ENCODE results near the gene KIFC1.
"Not testable (repeated sequence)": the region's sequence is repeated elsewhere in the genome, so short reads cannot be mapped to it uniquely, and the experiment has no call there.

KIFC1 gene, protein sequence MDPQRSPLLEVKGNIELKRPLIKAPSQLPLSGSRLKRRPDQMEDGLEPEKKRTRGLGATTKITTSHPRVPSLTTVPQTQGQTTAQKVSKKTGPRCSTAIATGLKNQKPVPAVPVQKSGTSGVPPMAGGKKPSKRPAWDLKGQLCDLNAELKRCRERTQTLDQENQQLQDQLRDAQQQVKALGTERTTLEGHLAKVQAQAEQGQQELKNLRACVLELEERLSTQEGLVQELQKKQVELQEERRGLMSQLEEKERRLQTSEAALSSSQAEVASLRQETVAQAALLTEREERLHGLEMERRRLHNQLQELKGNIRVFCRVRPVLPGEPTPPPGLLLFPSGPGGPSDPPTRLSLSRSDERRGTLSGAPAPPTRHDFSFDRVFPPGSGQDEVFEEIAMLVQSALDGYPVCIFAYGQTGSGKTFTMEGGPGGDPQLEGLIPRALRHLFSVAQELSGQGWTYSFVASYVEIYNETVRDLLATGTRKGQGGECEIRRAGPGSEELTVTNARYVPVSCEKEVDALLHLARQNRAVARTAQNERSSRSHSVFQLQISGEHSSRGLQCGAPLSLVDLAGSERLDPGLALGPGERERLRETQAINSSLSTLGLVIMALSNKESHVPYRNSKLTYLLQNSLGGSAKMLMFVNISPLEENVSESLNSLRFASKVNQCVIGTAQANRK

DNA sequence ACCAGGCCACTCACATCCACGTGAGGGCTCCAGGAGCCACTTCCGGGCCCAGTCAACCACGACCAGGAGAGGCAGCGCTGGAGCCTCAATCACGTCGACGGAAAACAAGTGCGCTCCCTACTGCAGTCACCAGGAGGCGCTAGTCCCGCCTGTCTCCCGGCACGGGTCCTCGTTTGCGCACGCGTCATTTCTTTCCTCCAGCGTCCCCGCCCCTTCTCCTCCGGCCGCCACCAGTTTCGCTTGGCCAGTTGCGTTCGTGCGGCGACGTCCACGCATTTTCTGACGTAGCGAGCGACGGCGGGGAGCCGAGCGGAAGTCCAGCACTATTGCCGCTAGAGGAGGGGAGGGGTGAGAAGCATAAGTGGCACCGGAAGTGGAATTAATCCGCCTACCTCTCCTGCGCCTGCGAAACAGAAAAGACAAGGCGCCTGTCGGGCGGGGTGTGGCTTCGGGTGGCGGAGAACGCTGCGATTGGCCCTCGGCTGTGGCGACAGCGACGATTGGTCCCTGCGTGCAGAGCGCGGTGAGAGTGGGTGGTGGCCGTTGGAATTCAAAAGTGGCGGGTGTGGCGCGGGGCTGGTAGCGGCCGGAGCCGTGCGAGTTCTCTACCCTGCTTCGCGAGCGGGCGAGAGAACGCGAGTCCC is at the start of gene KIFC1:
Gene KIFC1, plus strand, starts transcription at position 546 of the 644 bp plus-strand sequence. CDS start 163 bp downstream, outside the sequence.
- DNase-seq (ENCODE audit: low read depth in 2 of 2), result peak; percentile 98 to 99

DNA sequence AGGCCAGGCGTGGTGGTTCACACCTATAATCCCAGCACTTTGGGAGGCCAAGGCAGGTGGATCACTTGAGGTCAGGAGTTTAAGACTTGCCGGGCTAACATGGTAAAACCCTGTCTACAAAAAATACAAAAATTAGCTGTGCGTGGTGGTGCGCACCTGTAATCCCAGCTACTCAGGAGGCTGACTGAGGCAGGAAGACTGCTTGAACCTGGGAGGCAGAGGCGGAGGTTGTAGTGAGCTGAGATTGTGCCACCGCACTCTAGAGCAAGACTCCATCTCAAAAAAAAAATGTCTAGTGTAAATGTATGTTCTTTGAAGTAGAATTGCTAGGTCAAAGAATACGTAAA is 48.0 kb upstream of the KIFC1 start:
- not testable (repeated sequence) for DNase-seq (ENCODE audit: low read depth in 2 of 2)

DNA sequence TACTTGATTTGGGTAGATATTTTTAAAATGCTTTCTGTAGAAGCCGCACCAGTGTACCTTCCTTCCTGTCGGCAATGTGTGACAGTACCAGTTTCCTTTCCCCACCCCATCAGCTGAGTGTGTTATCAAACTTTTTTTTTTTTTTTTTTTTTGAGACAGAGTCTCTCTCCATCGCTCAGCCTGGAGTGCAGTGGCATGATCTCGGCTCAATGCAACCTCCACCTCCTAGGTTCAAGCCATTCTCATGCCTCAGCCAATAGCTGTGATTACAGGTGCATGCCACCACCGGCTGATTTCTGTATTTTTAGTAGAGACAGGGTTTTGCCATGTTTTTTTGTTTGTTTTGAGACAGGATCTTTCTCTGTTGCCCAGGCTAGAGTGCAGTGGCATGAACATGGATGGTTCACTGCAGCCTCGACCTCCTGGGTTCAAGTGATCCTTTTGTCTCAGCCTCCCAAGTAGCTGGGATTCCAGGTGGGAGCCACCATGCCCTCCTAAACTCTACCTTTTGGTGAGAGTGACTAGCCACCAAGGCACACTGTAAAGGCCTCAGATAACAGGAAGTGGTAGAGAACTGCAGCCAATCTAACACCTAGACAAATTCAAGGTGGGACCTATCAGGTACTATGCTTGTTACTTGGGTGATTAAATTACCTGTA is 47.5 kb upstream of the KIFC1 start:
- no peak for DNase-seq (ENCODE audit: low read depth in 2 of 2)

DNA sequence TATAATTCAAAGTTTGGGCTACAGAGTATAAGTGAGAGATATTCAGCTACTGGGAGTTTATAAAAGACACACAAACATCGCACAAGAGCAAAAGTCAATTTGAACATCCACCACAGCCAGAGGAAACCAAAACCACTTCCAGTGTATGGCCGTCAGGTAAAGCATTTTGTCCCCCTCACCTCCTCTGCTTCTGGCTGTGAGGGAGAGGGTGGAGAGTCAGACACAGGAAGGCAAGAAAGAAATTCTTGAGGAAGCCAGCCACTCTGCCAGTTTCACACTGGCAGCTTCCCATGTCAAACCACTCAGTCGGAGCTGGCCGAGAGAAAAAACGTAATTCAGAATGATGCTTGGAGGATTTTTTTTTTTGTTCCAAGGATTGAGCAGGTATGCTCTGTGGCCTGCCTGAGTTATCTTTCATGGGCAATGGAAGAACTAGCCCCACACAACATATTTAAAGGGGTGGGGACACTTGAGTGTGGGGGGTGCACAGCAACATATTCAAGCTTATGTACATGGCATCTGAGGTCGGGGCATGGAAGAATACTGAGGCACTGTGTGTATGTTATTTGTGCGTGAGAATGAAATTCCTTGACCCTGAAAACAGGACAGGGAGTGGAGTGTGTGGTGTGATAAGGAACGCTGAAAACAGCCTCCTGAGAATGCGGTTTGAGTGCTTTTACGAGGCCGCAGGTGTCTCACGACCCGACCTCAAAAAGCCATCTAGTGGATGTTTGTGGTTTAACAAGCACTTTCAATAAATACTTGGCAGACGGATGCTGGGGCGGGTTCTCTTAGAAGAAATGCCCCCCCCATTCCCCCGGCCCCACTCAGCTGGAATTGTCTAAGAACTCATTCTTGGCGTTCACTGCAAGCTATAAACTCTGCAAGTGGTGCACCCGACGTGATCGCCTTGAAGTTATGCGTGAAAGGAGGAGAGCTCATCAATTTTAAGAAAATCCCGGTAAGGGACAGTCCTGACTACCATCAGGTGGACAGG is 46.6 kb upstream of the KIFC1 start:
- DNase-seq (ENCODE audit: low read depth in 2 of 2), result peak in 1 of 2 donors; percentile 39

GRCh38 chr6:33346972-33347371 is 44.7 kb upstream of the KIFC1 start:
- not testable (repeated sequence) for DNase-seq (ENCODE audit: low read depth in 2 of 2)

DNA sequence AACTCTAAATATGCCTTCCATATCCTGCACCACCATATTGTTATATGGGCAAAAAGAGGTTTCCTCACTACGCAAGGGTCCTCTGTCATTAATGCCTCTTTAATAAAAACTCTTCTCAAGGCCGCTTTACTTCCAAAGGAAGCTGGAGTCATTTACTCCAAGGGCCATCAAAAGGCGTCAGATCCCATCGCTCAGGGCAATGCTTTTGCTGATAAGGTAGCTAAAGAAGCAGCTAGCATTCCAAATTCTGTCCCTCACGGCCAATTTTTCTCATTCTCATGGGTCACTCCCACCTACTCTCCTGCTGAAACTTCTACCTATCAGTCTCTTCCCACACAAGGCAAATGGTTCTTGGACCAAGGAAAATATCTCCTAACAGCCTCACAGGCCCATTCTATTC is 43.8 kb upstream of the KIFC1 start:
- no peak for DNase-seq (ENCODE audit: low read depth in 2 of 2)

- DNase-seq (ENCODE audit: low read depth in 2 of 2), result not testable (repeated sequence)
Observed at GRCh38 chr6:33355860-33356259, 35.8 kb upstream of the KIFC1 start.

DNA sequence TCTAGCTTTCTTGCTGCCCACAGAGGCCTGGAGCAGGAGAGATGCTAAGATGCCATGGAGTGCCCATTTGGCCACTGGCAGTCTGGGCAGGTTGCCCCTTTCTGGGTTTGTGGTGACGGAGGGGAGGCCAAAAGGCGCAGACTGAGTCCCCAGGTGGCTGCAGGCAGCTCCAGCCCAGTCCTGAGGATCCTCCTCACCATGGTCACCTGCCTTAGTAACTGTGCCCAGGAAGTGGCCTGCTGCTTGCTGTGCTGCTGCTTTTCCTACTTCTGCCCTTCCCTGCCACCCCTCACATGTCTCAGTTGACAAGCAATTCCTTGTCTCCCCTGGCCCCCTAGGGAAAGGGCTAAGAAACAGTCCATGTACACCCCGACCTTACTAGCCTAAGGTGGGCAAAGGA is 35.3 kb upstream of the KIFC1 start:
- DNase-seq (ENCODE audit: low read depth in 2 of 2), result no peak

DNA sequence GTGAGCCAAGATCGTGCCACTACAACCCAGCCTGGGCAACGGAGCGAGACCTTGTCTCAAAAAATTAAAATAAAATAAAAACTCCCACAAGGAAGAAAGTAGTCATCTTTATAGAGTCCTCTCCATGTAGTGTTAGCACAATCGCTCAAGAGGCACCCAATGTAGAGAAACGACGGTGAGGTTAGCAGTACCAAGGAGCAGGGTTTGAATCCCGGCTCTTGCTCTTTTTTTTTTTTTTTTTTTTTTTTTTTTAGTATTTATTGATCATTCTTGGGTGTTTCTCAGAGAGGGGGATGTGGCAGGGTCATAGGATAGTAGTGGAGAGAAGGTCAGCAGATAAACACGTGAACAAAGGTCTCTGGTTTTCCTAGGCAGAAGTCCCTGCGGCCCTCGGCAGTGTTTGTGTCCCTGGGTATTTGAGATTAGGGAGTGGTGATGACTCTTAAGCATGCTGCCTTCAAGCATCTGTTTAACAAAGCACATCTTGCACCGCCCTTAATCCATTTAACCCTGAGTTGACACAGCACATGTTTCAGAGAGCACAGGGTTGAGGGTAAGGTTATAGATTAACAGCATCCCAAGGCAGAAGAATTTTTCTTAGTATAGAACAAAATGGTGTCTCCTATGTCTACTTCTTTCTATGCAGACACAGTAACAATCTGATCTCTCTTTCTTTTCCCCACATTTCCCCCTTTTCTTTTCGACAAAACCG is 34.3 kb upstream of the KIFC1 start:
- not testable (repeated sequence) for DNase-seq (ENCODE audit: low read depth in 2 of 2)

- DNase-seq (ENCODE audit: low read depth in 2 of 2), result no peak
Observed at GRCh38 chr6:33359331-33359730, 32.3 kb upstream of the KIFC1 start.

- not testable (repeated sequence) for DNase-seq (ENCODE audit: low read depth in 2 of 2)
Observed at GRCh38 chr6:33363486-33363885, 28.1 kb upstream of the KIFC1 start.

DNA sequence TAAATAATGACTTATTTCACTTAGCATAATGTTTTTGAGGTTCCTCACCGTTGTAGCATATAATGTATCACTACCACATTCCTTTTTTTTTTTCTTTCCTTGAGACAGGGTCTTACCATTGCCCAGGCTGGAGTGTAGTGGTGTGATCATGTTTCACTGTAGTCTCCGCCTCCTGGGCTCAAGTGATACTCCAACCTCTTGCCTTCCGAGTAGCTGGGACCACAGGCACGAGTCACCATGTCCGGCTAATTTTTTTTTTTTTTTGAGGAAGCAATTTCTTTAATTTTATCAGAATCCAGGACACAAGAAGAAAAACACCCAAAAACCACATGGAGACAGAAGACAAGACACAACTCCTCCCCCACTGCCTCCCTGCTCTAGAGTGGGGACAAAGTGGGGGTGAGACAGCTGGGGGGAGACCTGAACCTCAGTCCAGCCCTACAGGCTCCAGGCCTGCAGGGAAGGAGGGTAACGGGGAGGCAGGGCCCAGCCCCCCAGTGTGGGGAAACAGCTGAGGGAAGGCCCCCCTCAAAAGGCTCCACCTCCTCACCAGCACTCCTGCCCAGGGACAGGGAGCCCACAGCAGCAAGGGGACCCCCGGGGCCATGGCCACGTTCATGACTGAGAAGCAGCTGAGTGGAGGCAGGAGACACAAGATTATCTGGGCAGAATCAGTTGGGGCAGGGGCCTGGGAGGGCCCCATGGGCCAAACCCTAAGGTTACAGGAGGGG is 27.0 kb upstream of the KIFC1 start:
- not testable (repeated sequence) for DNase-seq (ENCODE audit: low read depth in 2 of 2)

GRCh38 chr6:33365206-33365971 is 26.2 kb upstream of the KIFC1 start:
- DNase-seq (ENCODE audit: low read depth in 2 of 2), result not testable (repeated sequence)

DNA sequence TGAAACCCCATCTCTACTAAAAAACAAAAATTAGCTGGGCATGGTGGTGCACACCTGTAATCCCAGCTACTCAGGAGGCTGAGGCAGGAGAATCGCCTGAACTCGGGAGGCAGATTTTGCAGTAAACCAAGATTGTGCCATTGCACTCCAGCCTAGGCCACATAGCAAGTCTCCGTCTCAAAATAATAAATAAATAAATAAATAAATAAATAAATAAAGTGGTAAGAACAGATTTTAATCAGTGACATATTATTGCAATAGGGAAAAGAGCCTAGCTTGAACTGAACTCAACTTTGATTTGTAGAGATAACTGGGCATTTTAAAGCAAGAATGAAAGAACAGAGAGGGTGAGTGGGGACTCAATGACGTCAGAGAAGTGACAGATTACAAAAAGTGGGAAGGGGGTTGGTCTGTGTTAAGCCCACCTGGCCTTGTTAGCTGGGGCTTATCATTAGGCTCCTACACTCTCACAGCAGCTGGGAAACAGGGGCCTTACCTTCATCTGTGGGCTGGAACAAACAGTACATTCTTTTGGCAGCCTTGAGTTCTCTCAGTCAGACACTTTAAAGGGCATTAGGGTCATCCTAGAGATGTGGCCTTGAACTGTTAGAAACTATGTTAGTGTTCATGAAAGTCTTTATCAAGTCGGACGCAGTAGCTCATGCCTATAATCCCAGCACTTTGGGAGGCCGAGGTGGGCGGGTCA is 24.5 kb upstream of the KIFC1 start:
- DNase-seq (ENCODE audit: low read depth in 2 of 2), result no peak

DNA sequence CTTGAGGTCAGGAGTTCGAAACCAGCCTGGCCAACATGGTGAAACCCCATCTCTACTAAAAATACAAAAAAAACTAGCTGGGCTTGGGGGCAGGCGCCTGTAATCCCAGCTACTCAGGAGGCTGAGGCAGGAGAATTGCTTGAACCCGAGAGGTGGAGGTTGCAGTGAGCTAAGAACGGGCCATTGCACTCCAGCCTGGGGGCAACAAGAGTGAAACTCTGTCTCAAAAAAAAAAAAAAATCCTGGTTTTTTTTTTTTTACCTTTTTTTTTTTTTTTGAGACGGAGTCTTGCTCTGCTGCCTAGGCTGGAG is 24.0 kb upstream of the KIFC1 start:
- not testable (repeated sequence) for DNase-seq (ENCODE audit: low read depth in 2 of 2)

DNA sequence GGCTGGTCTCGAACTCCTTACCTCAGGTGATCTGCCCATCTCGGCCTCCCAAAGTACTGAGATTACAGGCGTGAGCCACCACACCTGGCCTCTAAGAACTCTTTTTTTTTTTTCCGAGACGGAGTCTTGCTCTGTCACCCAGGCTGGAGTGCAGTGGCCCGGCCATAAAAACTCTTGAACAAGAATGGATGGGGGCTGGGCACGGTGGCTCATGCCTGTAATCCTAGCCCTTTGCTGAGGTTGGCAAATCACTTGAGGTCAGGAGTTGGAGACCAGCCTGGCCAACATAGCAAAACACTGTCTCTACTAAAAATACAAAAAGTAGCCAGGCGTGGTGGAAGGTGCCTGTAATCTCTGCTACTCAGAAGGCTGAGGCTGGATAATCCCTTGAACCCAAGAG is 19.7 kb upstream of the KIFC1 start:
- not testable (repeated sequence) for DNase-seq (ENCODE audit: low read depth in 2 of 2)

- DNase-seq (ENCODE audit: low read depth in 2 of 2), result no peak
Observed at GRCh38 chr6:33372526-33373123, 19.0 kb upstream of the KIFC1 start.

Measured in stimulated activated CD4-positive, alpha-beta T cell treated with anti-CD3 and anti-CD28 coated beads, Interleukin-4, amount 100 ng/mL, for 48 hours (primary cell).